ENCODE data around the gene GNAO1.

GNAO1 gene

GRCh38 chr16:56364865-56365264 lies 173.6 kb downstream of the GNAO1 start:
- TF ChIP-seq ARNTL (CRISPR knock-in tag; IDR thresholded peaks at IDR 0.05; ENCODE audit: borderline replicate concordance, low read depth): no peak
- TF ChIP-seq BACH2 (CRISPR knock-in tag; IDR thresholded peaks at IDR 0.05; ENCODE audit: borderline replicate concordance): no peak
- no peak for TF ChIP-seq ZNF70 (CRISPR knock-in tag; IDR thresholded peaks at IDR 0.05)
- TF ChIP-seq ZFP30 (CRISPR knock-in tag; IDR thresholded peaks at IDR 0.05): no peak
- TF ChIP-seq GLIS3 (CRISPR knock-in tag; IDR thresholded peaks at IDR 0.05): no peak
- no peak for TF ChIP-seq PPARA (CRISPR knock-in tag; IDR thresholded peaks at IDR 0.05; ENCODE audit: borderline replicate concordance)
- no peak for TF ChIP-seq SNAI2 (CRISPR knock-in tag; IDR thresholded peaks at IDR 0.05)
- no peak for TF ChIP-seq ISL1 (CRISPR knock-in tag; IDR thresholded peaks at IDR 0.05)
- no peak for TF ChIP-seq POU6F1 (CRISPR knock-in tag; IDR thresholded peaks at IDR 0.05; ENCODE audit: borderline replicate concordance, low read depth)
- no peak for TF ChIP-seq ESRRG (CRISPR knock-in tag; IDR thresholded peaks at IDR 0.05)
- TF ChIP-seq TSHZ2 (CRISPR knock-in tag; IDR thresholded peaks at IDR 0.05): no peak
- TF ChIP-seq CSRNP3 (CRISPR knock-in tag; IDR thresholded peaks at IDR 0.05): no peak
- no peak for TF ChIP-seq TCF4 (CRISPR knock-in tag; IDR thresholded peaks at IDR 0.05; ENCODE audit: borderline replicate concordance)
- TF ChIP-seq ZNF8 (CRISPR knock-in tag; IDR thresholded peaks at IDR 0.05): no peak
- no peak for TF ChIP-seq CSDC2 (CRISPR knock-in tag; IDR thresholded peaks at IDR 0.05)
- no peak for ATAC-seq

- TF ChIP-seq SNAI2 (CRISPR knock-in tag; IDR thresholded peaks at IDR 0.05) (no peak), CSDC2 (CRISPR knock-in tag; IDR thresholded peaks at IDR 0.05) (no peak), ARNTL (CRISPR knock-in tag; IDR thresholded peaks at IDR 0.05; ENCODE audit: borderline replicate concordance, low read depth) (no peak), RARB (CRISPR knock-in tag; IDR thresholded peaks at IDR 0.05) (no peak), ZNF70 (CRISPR knock-in tag; IDR thresholded peaks at IDR 0.05) (no peak), GLIS3 (CRISPR knock-in tag; IDR thresholded peaks at IDR 0.05) (no peak), POU6F1 (CRISPR knock-in tag; IDR thresholded peaks at IDR 0.05; ENCODE audit: borderline replicate concordance, low read depth) (no peak), PPARA (CRISPR knock-in tag; IDR thresholded peaks at IDR 0.05; ENCODE audit: borderline replicate concordance) (no peak), ZNF8 (CRISPR knock-in tag; IDR thresholded peaks at IDR 0.05) (no peak), TCF4 (CRISPR knock-in tag; IDR thresholded peaks at IDR 0.05; ENCODE audit: borderline replicate concordance) (no peak), BACH2 (CRISPR knock-in tag; IDR thresholded peaks at IDR 0.05; ENCODE audit: borderline replicate concordance) (no peak), TSHZ2 (CRISPR knock-in tag; IDR thresholded peaks at IDR 0.05) (no peak)
- ATAC-seq: no peak
These were observed 174.3 kb downstream of the GNAO1 start for GRCh38 chr16:56365552-56365951.

- no peak for TF ChIP-seq ZC3H10 (CRISPR knock-in tag; IDR thresholded peaks at IDR 0.05)
- no peak for TF ChIP-seq ZFP3 (CRISPR knock-in tag; IDR thresholded peaks at IDR 0.05)
- no peak for TF ChIP-seq ISL1 (CRISPR knock-in tag; IDR thresholded peaks at IDR 0.05)
- no peak for TF ChIP-seq OSR1 (CRISPR knock-in tag; IDR thresholded peaks at IDR 0.05)
- ATAC-seq: no peak
These were observed 175.7 kb downstream of the GNAO1 start for GRCh38 chr16:56366945-56367344.
